HL-60/S4 (cell line): ENCODE data around the gene TUFT1.

Source experiments
- in situ Hi-C: fragments of 300-500 bp; cut with MboI; formaldehyde crosslinking; loops from 2 replicates; pipeline ENCODE4 v1.14.3; 2022; ENCODE audit warnings: low sequenced_read_pairs

Gene TUFT1

GRCh38 chr1:151536499-151536898 lies 3.6 kb upstream of the TUFT1 start:
- in situ Hi-C loops, result no loop called here

GRCh38 chr1:151537112-151537511 lies 3.0 kb upstream of the TUFT1 start:
- in situ Hi-C loops, result no loop called here

- in situ Hi-C loops, result no loop called here
Measured at GRCh38 chr1:151539321-151540020, 638 bp upstream of the TUFT1 start.

- in situ Hi-C loops, result no loop called here
Measured at GRCh38 chr1:151540982-151541377, 871 bp downstream of the TUFT1 start.

- in situ Hi-C loops, result no loop called here
Measured at GRCh38 chr1:151541752-151542151, 1.6 kb downstream of the TUFT1 start.

- in situ Hi-C loops, result no loop called here
Measured at GRCh38 chr1:151542710-151543129, 2.6 kb downstream of the TUFT1 start.

GRCh38 chr1:151545542-151545941 lies 5.4 kb downstream of the TUFT1 start:
- in situ Hi-C loops, result no loop called here

- in situ Hi-C loops, result no loop called here
Measured at GRCh38 chr1:151546011-151546925, 6.2 kb downstream of the TUFT1 start.

- in situ Hi-C loops, result no loop called here
Measured at GRCh38 chr1:151547119-151547899, 7.2 kb downstream of the TUFT1 start.

- in situ Hi-C loops, result no loop called here
Measured at GRCh38 chr1:151547900-151548230, 7.8 kb downstream of the TUFT1 start.

GRCh38 chr1:151549199-151549598 lies 9.1 kb downstream of the TUFT1 start:
- in situ Hi-C loops, result no loop called here

- in situ Hi-C loops, result no loop called here
Measured at GRCh38 chr1:151553659-151554058, 13.6 kb downstream of the TUFT1 start.

- in situ Hi-C loops, result no loop called here
Measured at GRCh38 chr1:151556052-151556451, 15.9 kb downstream of the TUFT1 start.

GRCh38 chr1:151562661-151563060 lies 22.6 kb downstream of the TUFT1 start:
- in situ Hi-C loops, result no loop called here

GRCh38 chr1:151563376-151563775 lies 23.3 kb downstream of the TUFT1 start:
- in situ Hi-C loops, result no loop called here

- in situ Hi-C loops, result no loop called here
Measured at GRCh38 chr1:151565502-151566189, 25.5 kb downstream of the TUFT1 start.

GRCh38 chr1:151568626-151569088 lies 28.5 kb downstream of the TUFT1 start:
- in situ Hi-C loops, result no loop called here

GRCh38 chr1:151570819-151571218 lies 30.7 kb downstream of the TUFT1 start:
- in situ Hi-C loops, result no loop called here

GRCh38 chr1:151574575-151575529 lies 34.7 kb downstream of the TUFT1 start:
- in situ Hi-C loops, result no loop called here

- in situ Hi-C loops, result no loop called here
Measured at GRCh38 chr1:151577173-151577572, 37.1 kb downstream of the TUFT1 start.
